Kidney epithelial cell (primary cell): ENCODE results near the gene SCYL2. TPM values are rescaled to one million over a fixed set of nuclear protein-coding genes. Genes with fewer than 3 reads are reported as not detected.
"Not testable (repeated sequence)": the region's sequence is repeated elsewhere in the genome, so short reads cannot be mapped to it uniquely, and the experiment has no call there.

Experiments used
- DNase-seq: peaks from one replicate; pipeline ENCODE4 v3.0.0-alpha.2; 2010; ENCODE audit warnings: low read depth
- H3K27me3 ChIP-seq: 2 replicates; pipeline ENCODE4 v1.6.0; 2011; ENCODE audit warnings: low read length; ENCODE audit not compliant: control insufficient read depth, insufficient read depth
- H3K36me3 ChIP-seq: 2 replicates; pipeline ENCODE4 v1.5.1; 2011; ENCODE audit warnings: low read length; ENCODE audit not compliant: control insufficient read depth, insufficient read depth
- H3K4me3 ChIP-seq: 2 replicates; pipeline ENCODE4 v1.5.1; 2011; ENCODE audit warnings: low read depth, mild to moderate bottlenecking, control low read depth, low read length
- total RNA-seq: library from RNA; depleted of rRNA; stranded (reverse); fragments of >200 nt; gene quantifications from 2 replicates; pipeline ENCODE4 v1.2.3, GENCODE V29; 2015
- TF ChIP-seq, protein P1 (sequence below): IDR thresholded peaks from 2 replicates; pipeline ENCODE4 v1.5.1; 2011; ENCODE audit warnings: mild to moderate bottlenecking, moderate library complexity, low read length, control low read depth, inconsistent platforms; ENCODE audit not compliant: insufficient read depth, poor library complexity, severe bottlenecking

The SCYL2 gene
- total RNA-seq, 1 donor from 2014 or later = 47.5 TPM

DNA sequence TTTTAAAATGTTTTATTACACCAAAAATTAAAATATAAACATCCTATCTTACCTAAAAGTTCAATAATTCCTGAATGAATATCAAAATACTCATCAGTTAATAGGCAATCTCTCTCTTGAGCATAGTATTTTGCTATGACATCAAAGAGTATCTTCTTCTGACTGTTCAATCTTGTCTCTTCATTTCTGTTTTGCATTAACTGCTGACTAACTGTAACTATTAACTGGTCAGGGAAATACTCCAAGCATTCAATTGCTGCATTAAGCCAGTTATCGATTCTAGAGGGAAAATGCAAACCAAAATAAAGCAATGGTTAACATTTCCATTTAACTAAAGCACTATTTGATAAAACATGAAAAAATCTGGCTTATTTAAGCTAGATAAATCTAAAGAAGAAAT is 13.5 kb upstream of the SCYL2 start:
- TF ChIP-seq, protein P1, sequence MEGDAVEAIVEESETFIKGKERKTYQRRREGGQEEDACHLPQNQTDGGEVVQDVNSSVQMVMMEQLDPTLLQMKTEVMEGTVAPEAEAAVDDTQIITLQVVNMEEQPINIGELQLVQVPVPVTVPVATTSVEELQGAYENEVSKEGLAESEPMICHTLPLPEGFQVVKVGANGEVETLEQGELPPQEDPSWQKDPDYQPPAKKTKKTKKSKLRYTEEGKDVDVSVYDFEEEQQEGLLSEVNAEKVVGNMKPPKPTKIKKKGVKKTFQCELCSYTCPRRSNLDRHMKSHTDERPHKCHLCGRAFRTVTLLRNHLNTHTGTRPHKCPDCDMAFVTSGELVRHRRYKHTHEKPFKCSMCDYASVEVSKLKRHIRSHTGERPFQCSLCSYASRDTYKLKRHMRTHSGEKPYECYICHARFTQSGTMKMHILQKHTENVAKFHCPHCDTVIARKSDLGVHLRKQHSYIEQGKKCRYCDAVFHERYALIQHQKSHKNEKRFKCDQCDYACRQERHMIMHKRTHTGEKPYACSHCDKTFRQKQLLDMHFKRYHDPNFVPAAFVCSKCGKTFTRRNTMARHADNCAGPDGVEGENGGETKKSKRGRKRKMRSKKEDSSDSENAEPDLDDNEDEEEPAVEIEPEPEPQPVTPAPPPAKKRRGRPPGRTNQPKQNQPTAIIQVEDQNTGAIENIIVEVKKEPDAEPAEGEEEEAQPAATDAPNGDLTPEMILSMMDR = no peak
- Histone ChIP-seq H3K4me3 (no peak overlapping the region), H3K36me3 (no peaks in the 10 kb centered on the region), H3K27me3 (no peaks in the 10 kb centered on the region)
- no peak for DNase-seq

DNA sequence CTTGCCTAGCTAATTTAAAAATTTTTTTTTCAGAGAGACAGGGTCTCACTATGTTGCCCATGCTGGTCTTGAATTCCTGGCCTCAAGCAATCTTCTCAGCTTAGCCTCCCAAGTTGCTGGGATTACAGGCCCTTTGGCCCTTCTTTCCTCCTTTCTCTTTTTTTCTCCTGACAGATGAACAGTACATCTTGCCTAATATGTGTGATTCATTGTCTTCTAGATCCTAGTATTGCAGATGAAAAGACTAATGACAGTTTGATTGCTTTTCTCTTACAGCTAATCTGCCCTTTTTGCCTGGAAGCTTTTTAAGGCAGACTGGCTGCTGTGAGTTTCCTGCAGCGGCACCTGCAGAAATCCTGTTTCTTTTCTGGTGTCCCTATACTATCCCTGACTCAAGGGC is 12.1 kb upstream of the SCYL2 start:
- no peaks in the 10 kb centered on the region for H3K36me3 ChIP-seq
- no peak overlapping the region for H3K4me3 ChIP-seq
- DNase-seq = no peak
- H3K27me3 ChIP-seq = no peaks in the 10 kb centered on the region
- TF ChIP-seq, protein P1 = no peak

DNA sequence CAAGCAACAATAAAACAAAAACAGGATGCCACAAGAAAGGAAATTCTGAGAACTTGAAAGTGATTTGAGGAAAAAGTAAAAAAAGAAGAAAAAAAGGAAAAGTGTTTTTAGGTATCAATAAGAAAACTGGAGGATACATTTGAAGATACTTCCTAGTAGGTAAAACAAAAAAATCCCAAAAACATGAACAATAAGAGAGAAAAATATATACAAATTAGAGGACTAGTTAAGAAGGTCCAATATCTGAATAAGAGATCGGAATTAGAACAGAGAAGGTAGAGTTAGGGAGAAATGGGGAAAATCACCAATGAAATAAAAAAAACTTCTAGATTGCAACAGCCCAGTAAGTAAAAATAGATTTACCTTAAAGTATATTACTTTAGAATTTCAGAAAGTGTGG is 8.8 kb upstream of the SCYL2 start:
- Histone ChIP-seq H3K27me3 (no peaks in the 10 kb centered on the region), H3K36me3 (no peaks in the 10 kb centered on the region), H3K4me3 (no peak overlapping the region)
- TF ChIP-seq, protein P1 = no peak
- DNase-seq = no peak

DNA sequence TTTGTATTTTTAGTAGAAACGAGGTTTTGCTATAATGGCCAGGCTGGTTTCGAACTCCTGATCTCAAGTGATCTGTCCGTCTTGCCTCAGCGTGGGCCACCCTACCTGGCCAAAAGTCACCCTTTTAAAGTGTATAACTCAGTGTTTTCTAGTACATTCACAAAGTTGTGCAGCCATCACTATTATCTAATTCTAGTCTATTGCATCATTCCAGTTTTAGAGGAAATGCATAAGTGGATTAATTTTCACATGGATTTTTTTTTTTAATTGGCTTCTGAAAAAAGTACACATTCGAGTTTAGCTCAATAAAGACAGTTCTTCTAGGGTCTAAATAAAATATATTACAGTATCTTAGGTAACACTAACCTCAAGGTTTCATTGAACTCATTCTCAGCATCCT is 3.8 kb upstream of the SCYL2 start:
- DNase-seq = no peak
- no peaks in the 10 kb centered on the region for H3K36me3 ChIP-seq
- no peak overlapping the region for H3K4me3 ChIP-seq
- no peaks in the 10 kb centered on the region for H3K27me3 ChIP-seq
- TF ChIP-seq, protein P1 = no peak

DNA sequence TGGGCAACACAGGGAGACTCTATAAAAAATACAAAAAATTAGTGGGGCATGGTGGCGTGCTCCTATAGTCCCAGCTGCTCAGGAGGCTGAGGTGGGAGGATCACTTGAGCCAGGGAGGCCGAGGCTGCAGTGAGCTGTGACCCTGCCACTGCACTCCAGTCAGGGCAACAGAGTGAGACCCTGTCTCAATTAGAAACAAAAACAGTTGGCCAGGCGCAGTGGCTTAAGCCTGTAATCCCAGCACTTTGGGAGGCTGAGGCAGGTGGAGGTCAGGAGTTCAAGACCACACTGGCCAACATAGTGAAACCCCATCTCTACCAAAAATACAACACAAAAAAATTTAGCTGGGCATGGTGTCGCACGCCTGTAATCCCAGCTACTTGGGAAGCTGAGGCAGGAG is 1.9 kb upstream of the SCYL2 start:
- H3K27me3 ChIP-seq, H3K4me3 ChIP-seq, DNase-seq, H3K36me3 ChIP-seq: not testable (repeated sequence)

DNA sequence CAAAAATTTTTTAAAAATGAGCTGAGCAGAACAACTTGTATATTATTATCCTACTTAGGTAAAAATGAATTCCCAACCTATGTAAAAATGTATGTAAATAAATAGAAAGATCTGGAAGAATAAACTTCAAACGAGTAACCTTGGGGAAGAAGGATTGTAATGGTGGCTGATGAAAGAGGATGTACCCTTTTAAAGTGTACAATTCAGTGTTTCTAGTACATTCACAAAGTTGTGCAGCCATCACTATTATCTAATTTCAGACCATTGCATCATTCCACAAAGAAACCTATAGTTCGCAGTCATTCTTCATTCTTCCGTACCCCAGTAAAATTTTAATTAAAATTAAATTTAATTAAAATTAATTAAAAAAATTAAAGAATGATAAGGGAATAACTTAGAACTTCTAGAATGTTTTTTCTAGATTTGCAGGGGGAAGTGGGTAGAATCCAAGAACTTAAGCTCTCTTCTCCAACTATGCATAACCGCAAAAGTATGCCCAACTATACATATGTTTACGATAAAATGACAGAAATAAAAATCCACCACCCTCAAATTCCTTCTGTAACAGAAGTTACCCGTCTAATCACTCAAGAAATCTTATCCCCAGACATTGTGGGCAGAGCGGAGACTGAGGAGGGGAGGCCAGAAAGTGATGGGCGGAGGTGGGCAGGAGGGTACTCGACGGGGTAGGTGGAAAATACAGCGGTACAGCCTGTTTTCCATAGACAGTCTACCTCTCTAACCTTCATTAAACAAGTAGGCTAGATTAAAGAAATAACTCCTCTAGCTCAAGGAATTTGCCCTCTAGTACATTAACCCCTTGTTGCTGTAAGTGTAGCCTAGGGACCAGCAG is 1.0 kb upstream of the SCYL2 start:
- TF ChIP-seq, protein P1 = no peak
- no peaks in the 10 kb centered on the region for H3K27me3 ChIP-seq
- H3K36me3 ChIP-seq = no peaks in the 10 kb centered on the region
- peak overlapping the region; percentile 96 for H3K4me3 ChIP-seq
- no peak for DNase-seq
